Astrocyte of the spinal cord (primary cell): ENCODE results near the gene UPF1.

ENCODE experiments used
- DNase-seq: peaks from one replicate; pipeline ENCODE4 v3.0.0; 2011; ENCODE audit warnings: low read depth, low spot score
- H3K4me3 ChIP-seq: 2 replicates; pipeline ENCODE4 v1.5.1; 2011; ENCODE audit warnings: low read depth, mild to moderate bottlenecking, low read length, moderate library complexity
- CTCF ChIP-seq: IDR thresholded peaks from 2 replicates; pipeline ENCODE4 v1.5.1; 2012; ENCODE audit warnings: low read depth, mild to moderate bottlenecking, low read length, inconsistent platforms
- in situ Hi-C: cut with HindIII; loops from 2 replicates; pipeline ENCODE4 v1.10.0; 2017; ENCODE audit warnings: low sequenced_read_pairs

UPF1 gene

GRCh38 chr19:18799389-18799970 is 32.3 kb upstream of the UPF1 start:
- DNase-seq = no peak
- in situ Hi-C loops = no loop called here
- H3K4me3 ChIP-seq = no peak overlapping the region
- no peak for TF ChIP-seq CTCF

GRCh38 chr19:18800079-18800478 is 31.7 kb upstream of the UPF1 start:
- DNase-seq = no peak
- TF ChIP-seq CTCF = no peak
- no peak overlapping the region for H3K4me3 ChIP-seq
- in situ Hi-C loops = no loop called here

- in situ Hi-C loops = no loop called here
- no peak overlapping the region for H3K4me3 ChIP-seq
- TF ChIP-seq CTCF = no peak
- no peak for DNase-seq
Measured at GRCh38 chr19:18800636-18801035, 31.1 kb upstream of the UPF1 start.

- in situ Hi-C loops = no loop called here
- DNase-seq = no peak
- H3K4me3 ChIP-seq = no peak overlapping the region
- TF ChIP-seq CTCF = no peak
Measured at GRCh38 chr19:18802354-18802753, 29.4 kb upstream of the UPF1 start.

DNA sequence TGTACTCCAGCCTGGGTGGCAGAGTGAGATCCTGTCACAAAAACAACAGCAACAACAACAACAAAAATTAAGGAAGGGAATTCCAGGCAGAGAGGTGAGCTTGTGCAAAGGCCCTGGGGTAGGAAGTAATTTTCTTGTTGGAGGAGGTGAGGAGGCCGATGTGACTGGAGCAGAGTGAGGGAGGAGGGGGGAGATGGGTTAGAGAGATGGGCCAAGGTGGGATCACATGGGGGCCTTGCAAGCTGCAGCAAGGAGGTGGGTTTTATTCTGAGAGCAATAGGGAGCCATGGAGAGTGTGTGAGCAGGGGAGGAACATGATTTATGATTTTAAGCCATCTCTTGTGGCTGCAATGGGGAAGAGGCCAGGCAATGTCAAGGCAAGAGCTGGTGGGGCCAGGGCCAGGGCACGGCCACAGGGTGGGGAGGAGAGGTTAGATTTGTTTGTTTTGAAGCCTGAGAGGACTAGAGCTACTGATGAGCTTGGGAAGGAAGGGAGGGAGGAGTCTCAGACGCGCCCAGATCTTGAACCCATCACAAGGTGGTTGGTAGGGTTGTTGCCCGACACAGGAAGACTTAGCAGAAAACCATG is 28.1 kb upstream of the UPF1 start:
- TF ChIP-seq CTCF = no peak
- DNase-seq = no peak
- no peak overlapping the region for H3K4me3 ChIP-seq
- in situ Hi-C loops = no loop called here

DNA sequence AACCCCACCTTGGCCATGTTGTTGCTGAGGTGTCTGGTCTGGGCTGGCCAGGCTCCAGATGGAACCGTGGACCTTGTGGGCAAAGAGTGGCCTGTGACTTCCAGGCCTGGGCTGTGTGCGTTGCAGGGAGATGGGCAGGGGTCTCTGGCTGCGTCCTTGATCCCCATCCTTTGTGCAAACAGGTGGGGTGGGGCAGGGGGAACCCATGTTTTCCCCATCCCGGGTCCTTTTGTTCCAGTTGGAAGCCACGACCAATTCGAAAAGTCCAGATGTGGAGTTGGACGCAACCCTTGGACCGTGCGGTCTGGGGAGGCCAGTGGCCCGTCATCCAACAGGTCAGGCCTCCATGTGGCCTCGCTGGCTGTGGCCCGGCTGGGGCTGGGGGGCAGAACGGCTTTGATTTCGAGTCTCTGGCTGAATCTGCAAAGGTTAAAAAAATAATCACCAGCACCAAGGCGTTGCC is 27.6 kb upstream of the UPF1 start:
- no peak overlapping the region for H3K4me3 ChIP-seq
- TF ChIP-seq CTCF = no peak
- DNase-seq = no peak
- in situ Hi-C loops = no loop called here
